HepG2 (cell line): Measurements from ENCODE around the gene SORL1-AS1.

Experiments
- PRDM10 ChIP-seq: sonication (generic); formaldehyde crosslinking; IDR thresholded peaks from 2 replicates; pipeline ENCODE4 v1.4.0; 2020; ENCODE audit warnings: low read depth, missing genetic modification reagents
- ZNF792 ChIP-seq: IDR thresholded peaks from 2 replicates; pipeline ENCODE4 v1.6.1; 2016

GRCh38 chr11:121478895-121479697, 26.3 kb upstream of the SORL1-AS1 start:
- TF ChIP-seq PRDM10 (CRISPR knock-in tag) (no peak), ZNF792 (CRISPR knock-in tag) (no peak)
